Measurements from ENCODE around the gene ANKS1B.
"Not testable (repeated sequence)": the region's sequence is repeated elsewhere in the genome, so short reads cannot be mapped to it uniquely, and the experiment has no call there.

ANKS1B gene

DNA sequence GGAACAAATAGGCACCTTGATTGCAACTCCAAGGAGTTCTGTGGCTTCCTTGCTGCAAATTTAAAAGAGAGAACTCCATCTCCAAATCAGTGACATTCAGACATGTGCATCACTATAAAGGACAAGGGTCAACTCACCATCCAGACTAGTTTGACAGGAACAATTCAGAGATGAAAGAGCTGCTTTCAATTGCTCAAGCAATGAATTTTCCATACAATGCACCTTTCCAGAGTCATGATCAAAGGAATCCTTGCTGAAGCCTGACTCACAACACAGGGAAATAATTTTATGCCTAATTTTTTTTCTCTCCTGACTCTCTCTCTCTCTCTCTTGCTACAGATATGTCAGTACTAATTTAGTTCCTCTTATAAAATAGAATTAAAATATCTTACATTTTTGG, 717.7 kb downstream of the ANKS1B start:
- DNase-seq (ENCODE audit: low spot score) = no peak

- DNase-seq (ENCODE audit: low spot score) = no peak
Measured at GRCh38 chr12:99265648-99266047, 719.1 kb downstream of the ANKS1B start.

DNA sequence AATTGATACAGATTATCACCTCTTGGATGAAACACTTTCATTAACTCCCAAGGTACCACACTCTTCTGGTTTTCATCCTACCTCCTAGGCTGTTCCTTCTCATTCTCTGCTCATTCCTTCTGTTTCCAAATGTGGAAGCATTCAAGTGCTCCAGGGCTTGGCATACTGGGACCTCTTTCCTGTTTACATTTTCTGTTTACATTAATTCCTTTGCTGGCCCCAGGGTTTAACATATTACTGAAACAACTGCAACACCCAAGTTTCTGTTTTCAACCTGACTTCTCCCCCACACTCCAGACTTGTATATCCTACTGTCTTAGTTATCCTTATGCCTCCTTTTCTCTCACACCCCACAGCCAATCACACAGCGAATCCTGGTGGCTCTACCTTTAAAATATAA, 723.5 kb downstream of the ANKS1B start:
- DNase-seq (ENCODE audit: low spot score) = no peak

DNA sequence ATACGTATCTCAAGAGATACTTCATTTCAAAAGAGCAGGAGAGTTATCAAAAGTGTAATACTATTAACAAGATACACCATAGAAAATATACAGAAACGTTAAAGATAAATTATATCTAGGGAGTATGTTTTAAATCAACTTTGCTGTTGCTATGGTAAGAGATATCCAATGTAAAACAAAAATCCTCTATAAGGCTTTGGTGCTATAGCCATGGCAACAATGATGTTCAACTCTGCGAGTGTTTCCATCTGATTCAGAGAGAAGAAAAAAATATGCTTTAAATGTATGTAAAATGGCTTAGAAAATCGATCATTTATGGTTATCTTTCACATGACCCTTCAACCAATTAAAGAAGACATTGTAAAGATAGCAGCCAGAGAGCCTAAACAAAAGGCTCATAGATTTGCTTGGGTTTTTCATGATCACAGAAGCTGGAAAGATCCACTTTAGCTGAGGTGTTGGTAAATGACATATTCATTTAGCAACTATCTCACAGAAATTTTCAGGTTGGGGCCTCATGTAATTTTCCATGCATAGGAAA, 724.2 kb downstream of the ANKS1B start:
- no peak for DNase-seq (ENCODE audit: low spot score)

DNA sequence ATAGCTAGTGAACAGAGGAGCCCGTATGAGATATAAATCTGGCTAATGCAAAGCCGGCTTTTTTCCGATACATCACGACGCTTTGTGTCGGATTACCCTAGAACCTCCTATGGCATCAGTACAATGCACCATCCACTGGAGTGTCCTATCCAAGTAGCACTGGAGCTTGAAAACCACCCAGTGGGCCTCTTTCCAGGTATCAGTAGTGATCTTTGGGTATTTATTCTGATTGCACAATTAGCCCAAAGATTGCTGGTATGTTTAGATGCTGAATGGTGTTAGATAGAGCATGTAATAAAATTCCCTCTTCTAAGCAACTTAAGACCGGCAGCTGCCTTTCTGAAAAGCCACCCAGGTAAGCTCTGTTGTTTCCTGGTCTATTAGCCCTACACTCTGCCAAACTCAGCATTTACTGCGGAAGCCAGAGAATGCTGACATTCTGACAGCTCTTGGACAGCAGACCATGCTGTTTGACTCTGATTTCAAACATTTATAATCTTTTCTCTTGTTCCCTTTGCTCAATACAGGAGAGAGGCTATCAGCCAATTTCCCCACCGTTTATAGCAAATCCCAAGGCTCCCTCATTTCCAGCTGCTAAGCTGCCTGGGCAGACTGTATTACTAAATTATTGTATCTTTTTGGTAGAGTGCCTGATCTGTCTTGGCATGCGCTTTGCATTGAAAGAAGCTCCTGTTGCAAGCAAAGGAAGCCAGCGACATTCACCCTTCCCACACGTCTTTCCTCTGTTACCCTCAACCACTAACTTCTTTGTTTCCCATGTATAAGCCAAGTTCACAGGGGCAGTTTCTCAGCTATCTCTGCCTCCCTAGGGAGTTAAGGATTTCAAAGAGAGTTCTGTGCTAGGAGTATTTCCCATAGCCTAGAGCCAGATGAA, 725.4 kb downstream of the ANKS1B start:
- no peak for DNase-seq (ENCODE audit: low spot score)

GRCh38 chr12:99257672-99258071, 727.1 kb downstream of the ANKS1B start:
- DNase-seq (ENCODE audit: low spot score) = no peak

- DNase-seq (ENCODE audit: low spot score) = no peak
Measured at GRCh38 chr12:99253068-99253467, 731.7 kb downstream of the ANKS1B start.

DNA sequence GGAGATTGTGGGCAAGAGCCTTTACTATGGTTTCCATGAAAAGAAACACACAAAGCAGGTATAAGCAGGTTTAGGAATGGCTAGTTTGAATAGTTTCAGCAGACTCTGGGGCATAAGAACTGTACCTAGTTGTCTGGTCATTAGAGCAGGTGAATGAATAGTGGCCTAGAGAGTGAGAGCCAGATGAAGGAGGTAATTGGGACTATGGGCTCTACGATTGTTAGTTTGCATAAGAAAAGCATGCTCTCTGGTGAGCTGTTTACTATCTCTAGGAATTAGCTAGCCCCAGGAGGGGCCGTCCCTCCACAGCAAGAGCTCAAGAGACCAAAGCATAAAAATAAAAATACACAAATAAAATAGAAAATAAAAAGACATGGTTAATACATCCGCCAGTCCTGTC, 734.6 kb downstream of the ANKS1B start:
- no peak for DNase-seq (ENCODE audit: low spot score)

DNA sequence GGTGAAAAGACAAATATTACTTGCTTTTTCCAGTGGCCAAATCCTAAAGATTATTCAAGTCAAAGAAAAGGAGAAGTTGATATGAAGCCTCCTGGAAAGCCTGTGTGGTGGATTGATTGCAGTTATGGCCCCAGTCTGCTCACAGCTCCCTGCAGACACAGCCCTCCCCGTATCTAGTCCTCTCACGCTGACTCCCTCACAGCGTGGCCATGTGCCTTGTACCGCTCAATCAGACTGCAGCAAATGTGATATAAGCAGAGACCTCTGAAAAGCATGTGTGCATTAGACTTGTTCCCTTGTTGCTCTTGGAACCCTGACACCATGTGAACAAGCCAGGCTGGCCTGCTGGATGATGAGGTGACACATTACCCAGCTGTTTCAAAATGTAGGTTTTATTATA, 735.2 kb downstream of the ANKS1B start:
- DNase-seq (ENCODE audit: low spot score) = no peak

DNA sequence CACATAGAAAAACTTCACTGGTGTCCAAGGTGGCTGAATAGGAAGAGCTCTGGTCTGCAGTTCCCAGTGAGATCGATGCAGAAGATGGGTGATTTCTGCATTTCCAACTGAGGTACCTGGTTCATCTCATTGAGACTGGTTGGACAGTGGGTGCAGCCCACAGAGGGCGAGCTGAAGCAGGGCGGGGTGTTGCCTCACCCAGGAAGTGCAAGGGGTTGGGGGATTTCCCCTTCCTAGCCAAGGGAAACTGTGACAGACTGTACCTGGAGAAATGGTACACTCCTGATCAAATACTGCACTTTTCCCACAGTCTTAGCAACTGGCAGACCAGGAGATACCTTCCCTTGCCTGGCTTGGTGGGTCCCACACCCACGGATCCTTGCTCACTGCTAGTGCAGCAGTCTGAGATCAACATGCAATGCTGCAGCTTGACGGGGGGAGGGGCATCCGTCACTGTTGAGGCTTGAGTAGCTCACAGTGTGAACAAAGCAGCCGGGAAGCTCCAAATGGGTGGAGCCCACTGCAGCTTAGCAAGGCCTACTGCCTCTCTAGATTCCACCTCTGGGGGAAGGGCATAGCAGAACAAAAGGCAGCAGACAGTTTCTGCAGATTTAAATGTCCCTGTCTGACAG, 746.7 kb downstream of the ANKS1B start:
- DNase-seq (ENCODE audit: low spot score) = not testable (repeated sequence)

GRCh38 chr12:99235381-99235780, 749.4 kb downstream of the ANKS1B start:
- no peak for DNase-seq (ENCODE audit: low spot score)

DNA sequence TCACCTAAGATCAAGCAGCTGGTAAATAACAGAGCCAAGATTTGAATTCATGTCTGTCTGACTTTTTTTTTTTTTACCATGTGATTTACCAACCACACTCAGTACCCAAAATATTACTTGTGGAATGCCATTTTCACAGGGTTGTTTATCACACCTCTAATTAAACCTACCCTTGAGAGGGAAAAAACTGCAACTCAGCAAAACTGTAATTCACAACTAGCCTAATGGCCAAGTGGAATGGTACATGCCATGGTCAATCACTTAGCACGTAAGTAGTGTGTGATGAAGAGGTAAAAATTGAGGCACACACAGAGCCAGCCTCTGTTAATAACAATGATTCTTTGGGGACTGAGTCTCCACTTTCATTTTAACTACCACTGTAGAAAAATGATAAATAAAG, 750.0 kb downstream of the ANKS1B start:
- no peak for DNase-seq (ENCODE audit: low spot score)

DNA sequence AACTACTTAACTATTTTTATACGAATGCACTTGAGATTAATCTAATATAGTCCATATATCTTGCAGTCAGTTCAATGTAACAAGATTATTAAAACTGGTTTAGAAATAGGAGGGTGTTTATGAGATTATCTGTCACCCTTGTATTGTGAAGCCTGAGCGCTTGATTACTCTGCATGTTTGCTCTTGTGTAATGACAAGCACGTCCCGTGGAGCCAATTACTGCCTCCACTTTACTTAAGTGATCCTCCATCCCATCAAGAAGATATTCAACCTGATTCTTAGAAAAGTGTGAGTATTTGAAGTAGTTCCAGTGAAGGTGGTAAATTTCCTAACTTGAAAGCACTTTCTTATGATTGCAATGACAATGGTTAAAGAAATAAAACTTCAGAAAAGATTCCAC, 752.4 kb downstream of the ANKS1B start:
- no peak for DNase-seq (ENCODE audit: low spot score)

- no peak for DNase-seq (ENCODE audit: low spot score)
Measured at GRCh38 chr12:99231031-99231430, 753.7 kb downstream of the ANKS1B start.

- no peak for DNase-seq (ENCODE audit: low spot score)
Measured at GRCh38 chr12:99224237-99224636, 760.5 kb downstream of the ANKS1B start.

DNA sequence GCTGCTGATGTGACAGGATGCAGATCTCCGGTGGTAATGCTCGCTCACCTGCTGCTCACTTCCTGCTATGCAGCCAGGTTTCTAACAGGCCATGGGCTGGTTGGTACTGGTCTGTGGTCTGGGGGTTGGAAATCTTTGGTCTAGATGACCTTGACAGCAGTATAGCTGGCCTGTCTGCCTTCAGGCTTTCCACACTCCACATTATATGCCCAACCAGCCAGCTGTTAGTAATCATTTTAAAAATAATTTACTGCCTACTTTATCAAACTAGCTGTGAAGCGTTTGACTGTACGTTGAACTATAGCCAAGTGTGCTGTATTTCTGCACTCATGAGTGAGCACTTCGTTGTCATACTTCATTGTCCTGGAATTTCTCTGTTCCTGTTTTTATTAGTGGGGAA, 761.2 kb downstream of the ANKS1B start:
- no peak for DNase-seq (ENCODE audit: low spot score)

GRCh38 chr12:99213047-99213446, 771.7 kb downstream of the ANKS1B start:
- no peak for DNase-seq (ENCODE audit: low spot score)

GRCh38 chr12:99212275-99212674, 772.5 kb downstream of the ANKS1B start:
- DNase-seq (ENCODE audit: low spot score) = no peak

GRCh38 chr12:99205111-99205510, 779.6 kb downstream of the ANKS1B start:
- no peak for DNase-seq (ENCODE audit: low spot score)

- DNase-seq (ENCODE audit: low spot score) = no peak
Measured at GRCh38 chr12:99201906-99202645, 782.7 kb downstream of the ANKS1B start.

DNA sequence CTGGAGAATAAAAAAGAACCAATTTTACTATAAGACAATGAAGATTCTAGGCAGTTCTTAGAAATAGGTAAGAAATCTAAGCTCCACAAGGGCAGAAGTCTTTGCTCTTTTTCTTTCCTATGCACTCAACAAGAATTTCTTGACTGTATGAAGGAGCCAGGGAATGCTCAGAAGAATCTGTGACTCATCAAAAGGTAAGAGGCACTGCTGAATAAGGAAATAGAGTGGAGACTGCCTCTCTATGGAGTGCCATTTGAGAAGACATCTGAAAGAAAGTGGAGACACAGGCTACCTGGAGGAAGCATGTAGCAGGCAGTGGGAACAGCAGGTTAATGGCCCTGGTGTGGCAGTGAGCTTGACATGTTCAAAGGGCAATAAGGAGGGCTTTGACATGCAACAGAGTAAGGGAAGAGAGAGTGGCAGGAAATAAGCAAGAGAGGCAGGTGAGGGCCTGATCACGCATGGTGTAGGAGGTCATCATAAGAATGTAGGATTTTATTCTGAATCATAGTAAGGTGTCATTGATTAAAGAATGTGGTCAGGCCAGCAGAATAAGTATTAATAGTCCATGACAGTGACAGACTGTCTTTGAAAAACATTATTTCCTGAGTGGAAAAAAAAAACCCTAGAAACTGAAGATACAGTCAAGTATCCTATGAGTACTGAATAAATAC, 783.9 kb downstream of the ANKS1B start:
- DNase-seq (ENCODE audit: low spot score) = no peak

DNA sequence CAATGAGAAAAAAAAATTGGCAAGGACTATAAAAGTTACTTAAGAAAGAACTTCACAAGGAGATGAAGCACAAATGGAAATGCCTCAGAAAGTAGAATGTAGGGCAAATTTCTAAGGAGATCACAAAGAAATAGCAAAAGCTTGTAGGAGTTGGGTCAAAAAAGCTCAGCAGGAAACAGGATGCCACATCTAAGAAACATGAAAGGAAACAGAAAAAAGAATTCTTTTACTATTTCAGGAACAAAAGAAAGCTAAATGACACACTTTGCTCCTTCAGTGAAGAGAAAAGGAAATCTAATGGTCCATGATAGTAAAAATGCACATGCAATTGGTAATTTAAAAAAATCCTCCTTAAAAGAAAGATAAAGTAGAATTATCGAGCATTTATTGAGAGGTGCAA, 789.3 kb downstream of the ANKS1B start:
- no peak for DNase-seq (ENCODE audit: low spot score)

All from germinal center (tissue), 1 donor.